HL-60 (cell line): Measurements from ENCODE around the gene C1orf21.

Source experiments
- DNase-seq, 2 experiments: peaks; one replicate each; pipeline ENCODE4 v3.0.0-alpha.2; 2010 to 2020; ENCODE audit warnings: low read depth in 1 of 2, low spot score in 1 of 2
- H3K27ac ChIP-seq: fragments of 250-450 bp; sonication (Bioruptor Pico); replicated peaks from 2 replicates; pipeline ENCODE4 v1.5.1; 2020; ENCODE audit warnings: mild to moderate bottlenecking, moderate library complexity
- H3K27me3 ChIP-seq: fragments of 250-450 bp; sonication (Bioruptor Pico); 2 replicates; pipeline ENCODE4 v1.5.1; 2021; ENCODE audit warnings: mild to moderate bottlenecking, moderate library complexity; ENCODE audit not compliant: insufficient read depth, poor library complexity, severe bottlenecking
- H3K4me3 ChIP-seq: replicated peaks from 2 replicates; pipeline ENCODE4 v1.5.1; 2011; ENCODE audit warnings: mild to moderate bottlenecking, control low read depth, low read length; ENCODE audit not compliant: insufficient read depth
- GABPA ChIP-seq: IDR thresholded peaks from 2 replicates; pipeline ENCODE4 v1.6.1; 2012; ENCODE audit warnings: low read depth
- POLR2AphosphoS5 ChIP-seq: IDR thresholded peaks from 2 replicates; pipeline ENCODE4 v1.6.1; 2012; ENCODE audit warnings: low read depth
- SPI1 ChIP-seq: IDR thresholded peaks from 2 replicates; pipeline ENCODE4 v1.6.1; 2012; ENCODE audit warnings: low read depth, mild to moderate bottlenecking, borderline replicate concordance
- TF ChIP-seq, protein P1 (sequence below): IDR thresholded peaks from 2 replicates; pipeline ENCODE4 v1.6.1; 2012; ENCODE audit warnings: low read depth; ENCODE audit not compliant: insufficient replicate concordance
- TF ChIP-seq, protein P2 (sequence below): IDR thresholded peaks from one replicate; pipeline ENCODE4 v1.5.1; 2011; ENCODE audit warnings: low read length, control low read depth, inconsistent platforms; ENCODE audit not compliant: insufficient read depth

Gene C1orf21

DNA sequence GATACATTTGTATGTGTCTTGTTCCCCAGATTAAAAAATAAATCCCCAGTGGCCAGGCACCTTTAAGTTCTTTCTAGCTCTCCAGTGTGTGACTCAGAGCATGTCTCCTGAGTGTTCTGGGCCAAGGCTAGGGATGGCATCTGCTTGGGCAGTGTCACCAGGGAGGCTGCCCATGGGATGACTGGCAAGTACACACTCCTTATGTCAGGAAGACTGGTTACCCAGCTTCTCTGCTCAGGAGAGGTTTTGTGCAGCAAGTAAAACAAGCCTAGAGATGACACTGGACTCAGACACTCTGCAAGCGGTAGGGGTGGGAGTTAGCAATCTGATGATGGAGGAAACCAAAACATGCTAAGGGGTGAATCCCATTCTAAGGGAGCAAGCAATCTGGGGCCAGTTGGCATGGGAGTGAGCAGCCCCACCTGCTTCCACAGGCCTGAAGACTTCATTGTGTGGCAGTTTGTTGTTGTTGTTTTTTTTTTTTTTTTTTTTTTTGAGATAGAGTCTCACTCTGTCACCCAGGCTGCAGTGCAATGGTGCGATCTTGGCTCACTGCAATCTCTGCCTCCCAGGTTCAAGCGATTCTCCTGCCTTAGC, 230.7 kb downstream of the C1orf21 start:
- Histone ChIP-seq H3K4me3 (no peak overlapping the region), H3K27ac (no peak overlapping the region), H3K27me3 (no peaks in the 10 kb centered on the region)
- no peak for DNase-seq
- TF ChIP-seq, protein P1, sequence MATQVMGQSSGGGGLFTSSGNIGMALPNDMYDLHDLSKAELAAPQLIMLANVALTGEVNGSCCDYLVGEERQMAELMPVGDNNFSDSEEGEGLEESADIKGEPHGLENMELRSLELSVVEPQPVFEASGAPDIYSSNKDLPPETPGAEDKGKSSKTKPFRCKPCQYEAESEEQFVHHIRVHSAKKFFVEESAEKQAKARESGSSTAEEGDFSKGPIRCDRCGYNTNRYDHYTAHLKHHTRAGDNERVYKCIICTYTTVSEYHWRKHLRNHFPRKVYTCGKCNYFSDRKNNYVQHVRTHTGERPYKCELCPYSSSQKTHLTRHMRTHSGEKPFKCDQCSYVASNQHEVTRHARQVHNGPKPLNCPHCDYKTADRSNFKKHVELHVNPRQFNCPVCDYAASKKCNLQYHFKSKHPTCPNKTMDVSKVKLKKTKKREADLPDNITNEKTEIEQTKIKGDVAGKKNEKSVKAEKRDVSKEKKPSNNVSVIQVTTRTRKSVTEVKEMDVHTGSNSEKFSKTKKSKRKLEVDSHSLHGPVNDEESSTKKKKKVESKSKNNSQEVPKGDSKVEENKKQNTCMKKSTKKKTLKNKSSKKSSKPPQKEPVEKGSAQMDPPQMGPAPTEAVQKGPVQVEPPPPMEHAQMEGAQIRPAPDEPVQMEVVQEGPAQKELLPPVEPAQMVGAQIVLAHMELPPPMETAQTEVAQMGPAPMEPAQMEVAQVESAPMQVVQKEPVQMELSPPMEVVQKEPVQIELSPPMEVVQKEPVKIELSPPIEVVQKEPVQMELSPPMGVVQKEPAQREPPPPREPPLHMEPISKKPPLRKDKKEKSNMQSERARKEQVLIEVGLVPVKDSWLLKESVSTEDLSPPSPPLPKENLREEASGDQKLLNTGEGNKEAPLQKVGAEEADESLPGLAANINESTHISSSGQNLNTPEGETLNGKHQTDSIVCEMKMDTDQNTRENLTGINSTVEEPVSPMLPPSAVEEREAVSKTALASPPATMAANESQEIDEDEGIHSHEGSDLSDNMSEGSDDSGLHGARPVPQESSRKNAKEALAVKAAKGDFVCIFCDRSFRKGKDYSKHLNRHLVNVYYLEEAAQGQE = no peak
- no peak for TF ChIP-seq POLR2AphosphoS5
- TF ChIP-seq SPI1 = no peak
- TF ChIP-seq GABPA = no peak
- TF ChIP-seq, protein P2, sequence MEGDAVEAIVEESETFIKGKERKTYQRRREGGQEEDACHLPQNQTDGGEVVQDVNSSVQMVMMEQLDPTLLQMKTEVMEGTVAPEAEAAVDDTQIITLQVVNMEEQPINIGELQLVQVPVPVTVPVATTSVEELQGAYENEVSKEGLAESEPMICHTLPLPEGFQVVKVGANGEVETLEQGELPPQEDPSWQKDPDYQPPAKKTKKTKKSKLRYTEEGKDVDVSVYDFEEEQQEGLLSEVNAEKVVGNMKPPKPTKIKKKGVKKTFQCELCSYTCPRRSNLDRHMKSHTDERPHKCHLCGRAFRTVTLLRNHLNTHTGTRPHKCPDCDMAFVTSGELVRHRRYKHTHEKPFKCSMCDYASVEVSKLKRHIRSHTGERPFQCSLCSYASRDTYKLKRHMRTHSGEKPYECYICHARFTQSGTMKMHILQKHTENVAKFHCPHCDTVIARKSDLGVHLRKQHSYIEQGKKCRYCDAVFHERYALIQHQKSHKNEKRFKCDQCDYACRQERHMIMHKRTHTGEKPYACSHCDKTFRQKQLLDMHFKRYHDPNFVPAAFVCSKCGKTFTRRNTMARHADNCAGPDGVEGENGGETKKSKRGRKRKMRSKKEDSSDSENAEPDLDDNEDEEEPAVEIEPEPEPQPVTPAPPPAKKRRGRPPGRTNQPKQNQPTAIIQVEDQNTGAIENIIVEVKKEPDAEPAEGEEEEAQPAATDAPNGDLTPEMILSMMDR = no peak

DNA sequence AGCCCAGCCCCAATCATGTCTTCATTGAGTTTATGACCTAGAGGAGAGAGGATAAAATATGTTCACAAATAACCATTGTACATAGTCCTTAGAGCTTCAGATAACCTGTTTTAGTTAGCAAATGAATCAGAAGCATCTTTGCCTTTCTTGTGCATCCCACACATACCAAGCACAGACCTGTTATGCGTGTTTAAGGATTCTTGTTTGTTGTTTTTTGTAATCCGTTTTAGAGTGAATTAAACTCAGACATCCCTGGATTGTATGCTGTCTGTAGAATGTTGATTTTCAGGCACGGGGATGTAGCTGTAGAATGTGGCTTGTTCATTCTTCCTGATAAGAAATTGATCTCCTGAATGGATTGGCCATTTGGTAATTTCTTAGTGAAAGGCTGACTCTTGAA, 232.0 kb downstream of the C1orf21 start:
- no peak overlapping the region for H3K27ac ChIP-seq
- no peaks in the 10 kb centered on the region for H3K27me3 ChIP-seq
- H3K4me3 ChIP-seq = no peak overlapping the region
- no peak for TF ChIP-seq SPI1
- TF ChIP-seq, protein P1 = no peak
- TF ChIP-seq, protein P2 = no peak
- no peak for TF ChIP-seq POLR2AphosphoS5
- no peak for TF ChIP-seq GABPA
- DNase-seq = no peak

DNA sequence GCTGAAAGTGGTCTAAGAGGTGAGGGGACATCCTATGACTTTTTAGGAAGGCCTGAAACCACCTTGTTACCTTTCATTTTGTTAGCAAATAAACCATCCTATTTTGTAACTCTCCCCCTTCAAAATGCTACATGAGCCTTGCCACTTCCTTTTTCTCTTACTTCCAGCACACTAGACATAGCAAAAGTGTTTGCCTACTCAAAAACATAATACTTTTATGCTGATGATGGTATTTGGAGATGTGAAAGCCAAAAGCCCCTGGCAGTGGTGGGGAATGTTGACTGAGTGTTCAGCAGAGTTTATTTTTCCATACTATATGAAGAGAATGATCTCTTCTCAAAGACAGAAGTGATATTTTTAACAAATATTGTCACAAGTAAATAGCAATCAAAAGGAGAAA, 233.6 kb downstream of the C1orf21 start:
- Histone ChIP-seq H3K27me3 (no peaks in the 10 kb centered on the region), H3K4me3 (no peak overlapping the region), H3K27ac (no peak overlapping the region)
- TF ChIP-seq SPI1 = peak; percentile 90
- no peak for TF ChIP-seq GABPA
- TF ChIP-seq, protein P2 = no peak
- TF ChIP-seq, protein P1 = no peak
- no peak for TF ChIP-seq POLR2AphosphoS5
- DNase-seq = no peak
